Left lobe of liver (tissue), 2 donors: ENCODE results near the gene DNM3. TPM values are rescaled to one million over a fixed set of nuclear protein-coding genes. Genes with fewer than 3 reads are reported as not detected.
"Not testable (repeated sequence)": the region's sequence is repeated elsewhere in the genome, so short reads cannot be mapped to it uniquely, and the experiment has no call there.

Source experiments
- ATAC-seq: fragments of 200-7000 bp; cut with Tn5 transposase; one replicate; pipeline ENCODE4 v1.9.1; 2020; ENCODE audit warnings: mild to moderate bottlenecking, moderate library complexity
- DNase-seq: peaks from one replicate; pipeline ENCODE4 v3.0.0-alpha.2; 2020; ENCODE audit warnings: low spot score
- total RNA-seq: library from RNA; stranded (reverse); gene quantifications from one replicate; pipeline ENCODE4 v1.2.1, GENCODE V29; 2021
- donor health status: DM: no; HTN: no; CAD: no; lungs with moderate emphysema.
- donor health status: DM: no; HTN: yes; CAD: no.

The DNM3 gene
- total RNA-seq, 1 donor from 2014 or later: 0.40 TPM

GRCh38 chr1:172298141-172298540 lies 456.8 kb downstream of the DNM3 start:
- no peak for DNase-seq
- no peak for ATAC-seq

- ATAC-seq: no peak
Observed at GRCh38 chr1:172298911-172299310, 457.6 kb downstream of the DNM3 start.

GRCh38 chr1:172299515-172299914 lies 458.2 kb downstream of the DNM3 start:
- ATAC-seq: no peak
- no peak for DNase-seq

More at GRCh38 chr1:172298911-172299310, 457.6 kb downstream of the DNM3 start:
- no peak for DNase-seq

GRCh38 chr1:172307508-172307907 lies 466.2 kb downstream of the DNM3 start:
- not testable (repeated sequence) for DNase-seq, ATAC-seq

- DNase-seq (no peak), ATAC-seq (no peak)
Observed at GRCh38 chr1:172308142-172308541, 466.8 kb downstream of the DNM3 start.

- DNase-seq (no peak), ATAC-seq (no peak)
Observed at GRCh38 chr1:172308577-172308976, 467.3 kb downstream of the DNM3 start.

GRCh38 chr1:172320733-172321132 lies 479.4 kb downstream of the DNM3 start:
- DNase-seq: no peak
- ATAC-seq: no peak

- no peak for ATAC-seq
Observed at GRCh38 chr1:172321451-172321850, 480.2 kb downstream of the DNM3 start.

GRCh38 chr1:172322219-172323061 lies 481.1 kb downstream of the DNM3 start:
- DNase-seq (no peak), ATAC-seq (no peak)

More at GRCh38 chr1:172321451-172321850, 480.2 kb downstream of the DNM3 start:
- DNase-seq: no peak

GRCh38 chr1:172323686-172324085 lies 482.4 kb downstream of the DNM3 start:
- ATAC-seq (no peak), DNase-seq (no peak)

GRCh38 chr1:172324086-172324485 lies 482.8 kb downstream of the DNM3 start:
- DNase-seq: no peak
- no peak for ATAC-seq

GRCh38 chr1:172324761-172325160 lies 483.5 kb downstream of the DNM3 start:
- DNase-seq (no peak), ATAC-seq (no peak)

- no peak for DNase-seq
- no peak for ATAC-seq
Observed at GRCh38 chr1:172325531-172325930, 484.2 kb downstream of the DNM3 start.

- no peak for DNase-seq
Observed at GRCh38 chr1:172326136-172326535, 484.8 kb downstream of the DNM3 start.

GRCh38 chr1:172328266-172328665 lies 487.0 kb downstream of the DNM3 start:
- DNase-seq: no peak

More at GRCh38 chr1:172326136-172326535, 484.8 kb downstream of the DNM3 start:
- no peak for ATAC-seq

GRCh38 chr1:172332230-172332629 lies 490.9 kb downstream of the DNM3 start:
- DNase-seq (no peak), ATAC-seq (no peak)

More at GRCh38 chr1:172328266-172328665, 487.0 kb downstream of the DNM3 start:
- no peak for ATAC-seq

GRCh38 chr1:172335377-172335776 lies 494.1 kb downstream of the DNM3 start:
- no peak for ATAC-seq
- DNase-seq: no peak

- ATAC-seq: no peak
- DNase-seq: no peak
Observed at GRCh38 chr1:172338295-172338735, 497.0 kb downstream of the DNM3 start.

- DNase-seq (no peak), ATAC-seq (no peak)
Observed at GRCh38 chr1:172339842-172340241, 498.5 kb downstream of the DNM3 start.

GRCh38 chr1:172340520-172340919 lies 499.2 kb downstream of the DNM3 start:
- DNase-seq (no peak), ATAC-seq (no peak)

GRCh38 chr1:172341697-172342096 lies 500.4 kb downstream of the DNM3 start:
- DNase-seq (no peak), ATAC-seq (no peak)

GRCh38 chr1:172342584-172343239 lies 501.4 kb downstream of the DNM3 start:
- ATAC-seq (no peak), DNase-seq (no peak)
